ENCODE data around the gene ARHGDIA.

Gene ARHGDIA

DNA sequence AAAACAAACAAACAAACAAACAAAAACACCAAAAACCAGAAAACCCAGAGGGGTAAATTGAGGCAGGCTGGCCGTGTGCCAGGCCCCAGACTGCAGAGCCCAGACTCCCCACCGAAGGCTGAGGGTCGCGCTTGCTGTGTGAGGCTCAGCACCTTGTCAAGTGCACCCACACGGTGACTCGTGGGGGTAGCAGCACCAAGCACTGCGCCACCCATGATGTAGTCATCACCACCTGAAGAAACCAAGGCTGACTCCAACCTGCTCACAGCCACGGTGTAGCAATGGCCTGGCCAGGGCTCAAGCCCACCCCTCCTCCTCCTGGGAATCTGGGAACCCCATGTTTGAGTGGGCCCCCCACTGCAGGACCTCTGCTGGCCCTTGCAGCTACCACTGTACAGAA lies 50.0 kb downstream of the ARHGDIA start:
- DNase-seq: no peak

DNA sequence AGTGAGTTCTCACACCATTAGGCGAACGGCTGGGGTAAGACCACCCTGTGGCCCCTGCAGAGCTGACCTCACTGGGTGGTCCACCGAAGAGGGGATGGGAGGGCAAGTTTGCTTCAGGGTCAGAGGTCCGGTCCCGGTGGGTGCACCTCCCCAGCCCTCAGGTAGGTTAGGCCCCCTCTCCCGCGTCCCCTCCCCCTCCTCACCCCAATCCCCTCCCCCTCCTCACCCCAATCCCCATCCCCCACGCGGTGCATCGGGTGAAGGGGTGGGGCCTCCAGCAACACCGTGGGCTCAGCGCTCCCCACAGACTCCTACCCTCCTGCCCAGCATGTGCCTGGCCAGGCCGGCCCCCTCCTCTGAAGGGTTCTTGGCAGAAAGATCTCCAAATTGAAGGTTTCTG lies 51.4 kb downstream of the ARHGDIA start:
- DNase-seq: no peak

DNA sequence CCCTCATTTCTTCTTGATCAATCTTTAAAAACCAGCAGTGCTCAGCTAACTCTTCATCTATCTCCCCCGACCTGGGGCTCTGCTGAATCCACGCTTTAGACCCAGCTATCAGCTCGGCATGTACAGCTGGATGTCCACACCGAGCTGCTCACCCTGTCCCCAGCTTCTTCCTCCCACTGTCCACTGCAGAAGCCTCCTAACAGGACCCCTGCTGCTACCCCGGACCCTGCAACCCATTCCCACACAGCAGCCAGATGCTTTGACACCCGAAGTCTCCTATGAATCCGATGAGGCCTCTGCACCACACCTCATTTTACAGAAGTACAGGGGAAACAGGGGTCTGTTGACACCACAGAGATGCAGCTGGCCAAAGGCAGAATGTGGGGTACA lies 53.4 kb downstream of the ARHGDIA start:
- DNase-seq: no peak

Measured in NCI-H82 (cell line).